HCT116 (cell line): ENCODE measurements around the gene MBD5. TPM values are rescaled to one million over a fixed set of nuclear protein-coding genes. Genes with fewer than 3 reads are reported as not detected.

Experiments used
- ATAC-seq: fragments of 200-7000 bp; cut with Tn5 transposase; 2 replicates; pipeline ENCODE4 v1.9.1; 2020; ENCODE audit warnings: mild to moderate bottlenecking, moderate library complexity
- BruUV-seq: library from RNA; stranded (reverse); fragments of 400-500 nt; replicated peaks from 2 replicates; lab custom pipeline; 2021; lab: Mats Ljungman, UMichigan
- CTCF ChIA-PET: fragments of 300-600 bp; sonication (Branson Sonifier 250); formaldehyde crosslinking; loops from one replicate; lab custom pipeline; 2021; ENCODE audit warnings: antibody characterized with exemption; lab: Charles Lee
- POLR2A ChIA-PET: fragments of 300-600, 350-600 bp; sonication (Branson Sonifier 250); formaldehyde crosslinking; loops from one replicate; lab custom pipeline; 2021; ENCODE audit warnings: antibody characterized with exemption; lab: Charles Lee
- RAD21 ChIA-PET, 2 experiments: fragments of 300-600 bp; sonication (Branson Sonifier 250); formaldehyde crosslinking; loops; one replicate each; lab custom pipeline; 2023; ENCODE audit warnings: low total read pairs in 2 of 2; ENCODE audit not compliant: uncharacterized antibody in 2 of 2, unreplicated experiment in 2 of 2, low non-redundant PET in 1 of 2; lab: Charles Lee
- DNase-seq: peaks from one replicate; pipeline ENCODE4 v3.0.0-alpha.2; 2010; ENCODE audit warnings: low read depth, low spot score
- H2AFZ ChIP-seq: fragments of 200-600 bp; shearing (Covaris generic), sonication (generic); 2 replicates; pipeline ENCODE4 v1.6.1; 2017; ENCODE audit warnings: low read depth, mixed run types, mixed read lengths, antibody characterized with exemption, low read length; ENCODE audit not compliant: poor library complexity, severe bottlenecking
- H3K27ac ChIP-seq: 2 replicates; pipeline ENCODE4 v1.5.1; 2012; ENCODE audit warnings: low read depth, low read length
- H3K27me3 ChIP-seq: fragments of 200-600 bp; sonication (generic); 2 replicates; pipeline ENCODE4 v1.6.1; 2016; ENCODE audit warnings: mixed run types, low read length, mixed read lengths; ENCODE audit not compliant: insufficient read depth
- H3K36me3 ChIP-seq, 2 experiments: fragments of 200-500 bp in 1 of 2; fragments of 200-600 bp in 1 of 2; sonication (Bioruptor generic) in 1 of 2; sonication (generic) in 1 of 2; 2 replicates each; pipeline versions ENCODE4 v1.5.1 to v1.6.1; 2014 to 2016; ENCODE audit warnings: low read length in 2 of 2, inconsistent platforms in 1 of 2, mixed read lengths in 1 of 2, mixed run types in 1 of 2; ENCODE audit not compliant: insufficient read depth in 2 of 2, control insufficient read depth in 1 of 2
- H3K4me1 ChIP-seq, 2 experiments: fragments of 200-600 bp in 1 of 2; sonication (generic) in 1 of 2; 2 replicates each; pipeline versions ENCODE4 v1.5.1 to v1.6.1; 2012 to 2017; ENCODE audit warnings: low read length in 2 of 2, inconsistent platforms in 1 of 2, mild to moderate bottlenecking in 1 of 2, mixed read lengths in 1 of 2, mixed run types in 1 of 2, moderate library complexity in 1 of 2; ENCODE audit not compliant: insufficient read depth in 2 of 2, control insufficient read depth in 1 of 2
- H3K4me2 ChIP-seq: fragments of 200-600 bp; sonication (generic); 2 replicates; pipeline ENCODE4 v1.6.1; 2017; ENCODE audit warnings: mixed run types, low read length, mixed read lengths
- H3K4me3 ChIP-seq, 2 experiments: fragments of 200-600 bp in 1 of 2; sonication (generic) in 1 of 2; replicated peaks in 1 of 2; 2 replicates each; pipeline ENCODE4 v1.5.1; 2011 to 2016; ENCODE audit warnings: low read length in 2 of 2, control low read depth in 1 of 2, low read depth in 1 of 2, mild to moderate bottlenecking in 1 of 2, mixed read lengths in 1 of 2, mixed run types in 1 of 2
- H3K79me2 ChIP-seq: fragments of 200-600 bp; sonication (generic); 2 replicates; pipeline ENCODE4 v1.6.1; 2017; ENCODE audit warnings: mild to moderate bottlenecking, mixed run types, low read length, moderate library complexity, mixed read lengths; ENCODE audit not compliant: insufficient read depth
- H3K9ac ChIP-seq: fragments of 200-600 bp; sonication (generic); 2 replicates; pipeline ENCODE4 v1.6.1; 2016; ENCODE audit warnings: low read length, mixed read lengths
- H3K9me2 ChIP-seq: fragments of 200-600 bp; sonication (generic), shearing (Covaris generic); 2 replicates; pipeline ENCODE4 v1.6.1; 2017; ENCODE audit warnings: mixed run types, mild to moderate bottlenecking, moderate library complexity; ENCODE audit not compliant: insufficient read depth
- H3K9me3 ChIP-seq, 2 experiments: fragments of 200-500 bp in 1 of 2; fragments of 200-600 bp in 1 of 2; sonication (Bioruptor generic) in 1 of 2; sonication (generic) in 1 of 2; 2 replicates each; pipeline ENCODE4 v1.6.1; 2014 to 2017; ENCODE audit warnings: low read length in 2 of 2, mixed read lengths in 2 of 2, inconsistent platforms in 1 of 2, low read depth in 1 of 2, mild to moderate bottlenecking in 1 of 2, mixed run types in 1 of 2, moderate library complexity in 1 of 2; ENCODE audit not compliant: control insufficient read depth in 1 of 2, insufficient read depth in 1 of 2
- H4K20me1 ChIP-seq: fragments of 200-600 bp; sonication (generic), shearing (Covaris generic); 2 replicates; pipeline ENCODE4 v1.6.1; 2017; ENCODE audit warnings: mixed run types, mild to moderate bottlenecking, moderate library complexity; ENCODE audit not compliant: insufficient read depth
- CBX3 ChIP-seq: IDR thresholded peaks from 2 replicates; pipeline ENCODE4 v1.6.1; 2012; ENCODE audit warnings: low read depth
- CEBPB ChIP-seq: IDR thresholded peaks from 2 replicates; pipeline ENCODE4 v1.6.1; 2012; ENCODE audit warnings: low read depth
- ELF1 ChIP-seq: IDR thresholded peaks from 2 replicates; pipeline ENCODE4 v1.6.1; 2012; ENCODE audit warnings: low read depth, borderline replicate concordance
- EZH2 ChIP-seq: fragments of 200-600 bp; sonication (generic); IDR thresholded peaks from 2 replicates; pipeline ENCODE4 v1.6.1; 2017; ENCODE audit warnings: antibody characterized with exemption, mixed run types
- EZH2phosphoT487 ChIP-seq: fragments of 200-600 bp; IDR thresholded peaks from 2 replicates; pipeline ENCODE4 v1.6.1; 2018; ENCODE audit warnings: antibody characterized with exemption, borderline replicate concordance
- FOSL1 ChIP-seq: IDR thresholded peaks from 2 replicates; pipeline ENCODE4 v1.6.1; 2012; ENCODE audit warnings: low read depth
- JUND ChIP-seq: IDR thresholded peaks from 2 replicates; pipeline ENCODE4 v1.6.1; 2012
- POLR2A ChIP-seq: IDR thresholded peaks from 2 replicates; pipeline ENCODE4 v1.7.0; 2011; ENCODE audit warnings: borderline replicate concordance; ENCODE audit not compliant: insufficient read depth, insufficient read length; ENCODE audit errors: extremely low read depth
- SP1 ChIP-seq: IDR thresholded peaks from 2 replicates; pipeline ENCODE4 v1.6.1; 2012; ENCODE audit warnings: low read depth
- SRF ChIP-seq: IDR thresholded peaks from 2 replicates; pipeline ENCODE4 v1.6.1; 2012; ENCODE audit warnings: low read depth
- TCF7L2 ChIP-seq: IDR thresholded peaks from 2 replicates; pipeline ENCODE4 v1.7.0; 2011; ENCODE audit warnings: borderline replicate concordance, inconsistent platforms; ENCODE audit not compliant: insufficient read depth, insufficient read length; ENCODE audit errors: extremely low read depth
- YY1 ChIP-seq: IDR thresholded peaks from 2 replicates; pipeline ENCODE4 v1.6.1; 2011; ENCODE audit warnings: low read length, low read depth, moderate library complexity, mild to moderate bottlenecking; ENCODE audit not compliant: insufficient replicate concordance; ENCODE audit errors: extremely low read depth
- ZFX ChIP-seq: fragments of 450-650 bp; IDR thresholded peaks from 2 replicates; pipeline ENCODE4 v1.6.1; 2017
- ZNF274 ChIP-seq: fragments of 200-500 bp; sonication (Bioruptor generic); IDR thresholded peaks from 2 replicates; pipeline ENCODE4 v1.6.1; 2014; ENCODE audit warnings: mild to moderate bottlenecking, low read depth, low read length, inconsistent platforms
- intact Hi-C: fragments of 100-400 bp; cut with micrococcal nuclease; formaldehyde crosslinking; loops from 2 replicates; pipeline ENCODE4 v1.10.0; 2022
- total RNA-seq: library from RNA; stranded (reverse); gene quantifications from one replicate; pipeline ENCODE4 v1.2.1, GENCODE V29; 2021; ENCODE audit not compliant: unreplicated experiment
- TF ChIP-seq, protein P1 (sequence below): IDR thresholded peaks from 2 replicates; pipeline ENCODE4 v1.6.1; 2011; ENCODE audit warnings: mild to moderate bottlenecking, low read length, moderate library complexity; ENCODE audit not compliant: insufficient replicate concordance; ENCODE audit errors: extremely low read depth
- TF ChIP-seq, protein P2 (sequence below), 3 experiments: fragments of 200-600 bp in 1 of 3; sonication (generic) in 1 of 3; IDR thresholded peaks in 2 of 3; conservative IDR thresholded peaks in 1 of 3; 2 replicates each; pipeline ENCODE4 v1.5.1; 2012 to 2017; ENCODE audit warnings: low read depth in 2 of 3, low read length in 2 of 3, antibody characterized with exemption in 1 of 3, borderline replicate concordance in 1 of 3, control low read depth in 1 of 3, mild to moderate bottlenecking in 1 of 3, mixed read lengths in 1 of 3, mixed run types in 1 of 3, moderate library complexity in 1 of 3; ENCODE audit not compliant: insufficient read depth in 1 of 3
- TF ChIP-seq, protein P3 (sequence below): IDR thresholded peaks from 2 replicates; pipeline ENCODE4 v1.6.1; 2012
- TF ChIP-seq, protein P4 (sequence below): IDR thresholded peaks from 2 replicates; pipeline ENCODE4 v1.6.1; 2012

Gene MBD5
- total RNA-seq, 1 experiment from 2014 or later = 20.5 TPM

DNA sequence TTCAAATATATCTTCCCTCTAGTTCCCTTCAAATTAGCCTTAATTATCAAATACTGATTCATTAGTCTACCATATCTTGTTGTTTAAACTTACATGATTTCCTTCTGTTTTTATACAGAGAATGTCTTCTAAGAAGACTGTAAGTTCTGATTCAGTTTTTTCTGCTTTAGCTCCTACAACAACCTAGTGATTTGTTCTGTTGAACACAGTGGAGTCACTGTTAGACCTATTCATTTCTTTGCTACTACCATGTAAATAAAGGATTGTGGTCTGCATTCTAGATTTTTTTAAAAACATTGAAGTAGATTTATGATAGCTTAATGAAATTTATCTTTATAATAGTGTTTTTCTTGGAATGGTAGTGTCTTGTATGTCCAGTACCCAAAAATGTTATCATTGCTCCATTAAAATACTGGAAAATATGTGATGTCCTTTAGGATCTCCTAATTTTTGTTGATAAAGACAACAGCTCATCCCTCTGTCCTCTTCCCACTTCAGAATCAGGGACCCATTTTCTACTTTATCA is 146.4 kb downstream of the MBD5 start:
- no peaks in the 10 kb centered on the region for H3K9me3 ChIP-seq
- ATAC-seq = no peak
- H4K20me1 ChIP-seq = no peaks in the 10 kb centered on the region
- no peak for DNase-seq
- POLR2A ChIA-PET = no interaction called here
- H3K4me3 ChIP-seq = no peak overlapping the region
- H3K4me2 ChIP-seq = no peak overlapping the region
- H3K9me2 ChIP-seq = no peaks in the 10 kb centered on the region
- BruUV-seq = no TSS peak
- TF ChIP-seq, protein P1, sequence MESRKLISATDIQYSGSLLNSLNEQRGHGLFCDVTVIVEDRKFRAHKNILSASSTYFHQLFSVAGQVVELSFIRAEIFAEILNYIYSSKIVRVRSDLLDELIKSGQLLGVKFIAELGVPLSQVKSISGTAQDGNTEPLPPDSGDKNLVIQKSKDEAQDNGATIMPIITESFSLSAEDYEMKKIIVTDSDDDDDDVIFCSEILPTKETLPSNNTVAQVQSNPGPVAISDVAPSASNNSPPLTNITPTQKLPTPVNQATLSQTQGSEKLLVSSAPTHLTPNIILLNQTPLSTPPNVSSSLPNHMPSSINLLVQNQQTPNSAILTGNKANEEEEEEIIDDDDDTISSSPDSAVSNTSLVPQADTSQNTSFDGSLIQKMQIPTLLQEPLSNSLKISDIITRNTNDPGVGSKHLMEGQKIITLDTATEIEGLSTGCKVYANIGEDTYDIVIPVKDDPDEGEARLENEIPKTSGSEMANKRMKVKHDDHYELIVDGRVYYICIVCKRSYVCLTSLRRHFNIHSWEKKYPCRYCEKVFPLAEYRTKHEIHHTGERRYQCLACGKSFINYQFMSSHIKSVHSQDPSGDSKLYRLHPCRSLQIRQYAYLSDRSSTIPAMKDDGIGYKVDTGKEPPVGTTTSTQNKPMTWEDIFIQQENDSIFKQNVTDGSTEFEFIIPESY = no peak
- TF ChIP-seq POLR2A = no peak
- no peak for TF ChIP-seq ZFX
- TF ChIP-seq SP1 = no peak
- TF ChIP-seq EZH2 = no peak
- TF ChIP-seq ZNF274 = no peak
- TF ChIP-seq CBX3 = no peak
- no peak for TF ChIP-seq TCF7L2
- TF ChIP-seq, all 23 proteins: peak for 0
- no peaks in the 10 kb centered on the region for H3K36me3 ChIP-seq
- no peaks in the 10 kb centered on the region for H3K79me2 ChIP-seq
- no peak overlapping the region for H3K9ac ChIP-seq
- no peak overlapping the region for H3K27ac ChIP-seq
- ChIA-PET RAD21 (no interaction called here), CTCF (no interaction called here)
- H3K4me1 ChIP-seq = no peaks in the 10 kb centered on the region
- H2AFZ ChIP-seq = no peak overlapping the region
- intact Hi-C loops = no loop called here
- no peaks in the 10 kb centered on the region for H3K27me3 ChIP-seq

DNA sequence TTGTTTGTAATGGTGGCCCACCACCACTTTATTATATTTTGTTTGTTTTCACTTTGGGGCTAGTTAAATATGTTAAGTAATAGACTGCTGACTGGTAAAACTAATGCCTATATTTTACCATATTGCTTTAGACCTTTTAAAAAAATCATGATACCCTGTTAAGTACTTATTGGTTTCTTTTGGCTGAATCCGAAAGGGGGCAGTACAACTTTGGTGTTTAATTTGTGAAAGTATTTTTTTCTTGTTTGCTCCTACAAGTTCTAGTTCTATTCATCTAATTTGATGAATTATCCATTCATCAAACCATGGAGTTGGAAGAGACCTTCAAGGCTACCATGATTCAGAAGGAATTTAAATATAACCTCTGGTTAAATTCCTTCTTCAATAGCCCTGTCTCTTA is 147.0 kb downstream of the MBD5 start:
- Histone ChIP-seq H3K4me3 (no peak overlapping the region), H3K9ac (no peak overlapping the region), H3K4me2 (no peak overlapping the region), H3K27ac (no peak overlapping the region), H2AFZ (no peak overlapping the region), H3K9me3 (no peaks in the 10 kb centered on the region), H4K20me1 (no peaks in the 10 kb centered on the region), H3K79me2 (no peaks in the 10 kb centered on the region), H3K9me2 (no peaks in the 10 kb centered on the region), H3K27me3 (no peaks in the 10 kb centered on the region), H3K36me3 (no peaks in the 10 kb centered on the region), H3K4me1 (no peaks in the 10 kb centered on the region)
- ChIA-PET POLR2A (no interaction called here), CTCF (no interaction called here), RAD21 (no interaction called here)
- BruUV-seq = no TSS peak
- ATAC-seq (no peak), DNase-seq (no peak)
- intact Hi-C loops = no loop called here
- TF ChIP-seq YY1 (no peak), FOSL1 (no peak), EZH2phosphoT487 (no peak), ELF1 (no peak), CBX3 (no peak), JUND (no peak), SRF (no peak), POLR2A (no peak), CEBPB (no peak)
- TF ChIP-seq, protein P2, sequence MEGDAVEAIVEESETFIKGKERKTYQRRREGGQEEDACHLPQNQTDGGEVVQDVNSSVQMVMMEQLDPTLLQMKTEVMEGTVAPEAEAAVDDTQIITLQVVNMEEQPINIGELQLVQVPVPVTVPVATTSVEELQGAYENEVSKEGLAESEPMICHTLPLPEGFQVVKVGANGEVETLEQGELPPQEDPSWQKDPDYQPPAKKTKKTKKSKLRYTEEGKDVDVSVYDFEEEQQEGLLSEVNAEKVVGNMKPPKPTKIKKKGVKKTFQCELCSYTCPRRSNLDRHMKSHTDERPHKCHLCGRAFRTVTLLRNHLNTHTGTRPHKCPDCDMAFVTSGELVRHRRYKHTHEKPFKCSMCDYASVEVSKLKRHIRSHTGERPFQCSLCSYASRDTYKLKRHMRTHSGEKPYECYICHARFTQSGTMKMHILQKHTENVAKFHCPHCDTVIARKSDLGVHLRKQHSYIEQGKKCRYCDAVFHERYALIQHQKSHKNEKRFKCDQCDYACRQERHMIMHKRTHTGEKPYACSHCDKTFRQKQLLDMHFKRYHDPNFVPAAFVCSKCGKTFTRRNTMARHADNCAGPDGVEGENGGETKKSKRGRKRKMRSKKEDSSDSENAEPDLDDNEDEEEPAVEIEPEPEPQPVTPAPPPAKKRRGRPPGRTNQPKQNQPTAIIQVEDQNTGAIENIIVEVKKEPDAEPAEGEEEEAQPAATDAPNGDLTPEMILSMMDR (IDR thresholded peaks at IDR 0.05 in 2 of 3, conservative IDR thresholded peaks at IDR 0.05 in 1 of 3; ENCODE audit: borderline replicate concordance in 1 of 3, insufficient read depth in 1 of 3, low read depth in 2 of 3, low read length in 2 of 3) = no peak
- TF ChIP-seq, protein P3, sequence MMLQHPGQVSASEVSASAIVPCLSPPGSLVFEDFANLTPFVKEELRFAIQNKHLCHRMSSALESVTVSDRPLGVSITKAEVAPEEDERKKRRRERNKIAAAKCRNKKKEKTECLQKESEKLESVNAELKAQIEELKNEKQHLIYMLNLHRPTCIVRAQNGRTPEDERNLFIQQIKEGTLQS = no peak
- TF ChIP-seq, protein P4, sequence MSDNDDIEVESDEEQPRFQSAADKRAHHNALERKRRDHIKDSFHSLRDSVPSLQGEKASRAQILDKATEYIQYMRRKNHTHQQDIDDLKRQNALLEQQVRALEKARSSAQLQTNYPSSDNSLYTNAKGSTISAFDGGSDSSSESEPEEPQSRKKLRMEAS = no peak
